Activated T-helper 1 cell treated with anti-CD3 and anti-CD28 coated beads, Interleukin-12 subunit alpha, Interleukin-12 subunit beta, Interleukin-2, Interleukin-4 antibody, amounts not matched to agents 30 ng/mL and 10 ng/mL and 1 ng/mL, durations not matched to agents 14 hours and 24 hours and 36 hours (primary cell): ENCODE measurements around the gene FBXO47. TPM values are rescaled to one million over a fixed set of nuclear protein-coding genes. Genes with fewer than 3 reads are reported as not detected.
"Not testable (repeated sequence)": the region's sequence is repeated elsewhere in the genome, so short reads cannot be mapped to it uniquely, and the experiment has no call there.

Experiments
- DNase-seq: peaks from one replicate; pipeline ENCODE4 v3.0.0; 2021; ENCODE audit warnings: low spot score
- H3K27ac Mint-ChIP-seq: one replicate; pipeline ENCODE4 v1.8.0; 2021; ENCODE audit warnings: mild to moderate bottlenecking, mixed read lengths
- H3K27me3 Mint-ChIP-seq: one replicate; pipeline ENCODE4 v1.8.0; 2022; ENCODE audit warnings: mild to moderate bottlenecking, moderate library complexity, mixed read lengths; ENCODE audit not compliant: insufficient read depth
- H3K36me3 Mint-ChIP-seq: one replicate; pipeline ENCODE4 v1.8.0; 2021; ENCODE audit warnings: low read depth, mixed read lengths
- H3K4me1 Mint-ChIP-seq: one replicate; pipeline ENCODE4 v1.8.0; 2021; ENCODE audit warnings: low read depth, mixed read lengths
- H3K4me3 Mint-ChIP-seq: one replicate; pipeline ENCODE4 v1.8.0; 2021; ENCODE audit warnings: mild to moderate bottlenecking, moderate library complexity, mixed read lengths
- H3K9me3 Mint-ChIP-seq: one replicate; pipeline ENCODE4 v1.8.0; 2021; ENCODE audit warnings: mixed read lengths
- intact Hi-C: fragments of 100-400 bp; cut with micrococcal nuclease; formaldehyde crosslinking; loops from one replicate; pipeline ENCODE4 v1.15.1; 2024
- total RNA-seq: library from RNA; stranded (reverse); gene quantifications from 2 replicates; pipeline ENCODE4 v1.2.3, GENCODE V29; 2022

Gene FBXO47
- total RNA-seq, 1 donor from 2014 or later = 0.08 TPM

GRCh38 chr17:38961413-38961812 lies 5.8 kb downstream of the FBXO47 start:
- no peaks in the 10 kb centered on the region for H3K27me3 Mint-ChIP-seq
- H3K9me3 Mint-ChIP-seq = no peaks in the 10 kb centered on the region
- H3K4me3 Mint-ChIP-seq = no peak overlapping the region
- H3K27ac Mint-ChIP-seq = no peak overlapping the region
- H3K36me3 Mint-ChIP-seq = no peaks in the 10 kb centered on the region
- no peak for DNase-seq
- peaks cover 7% of the 10 kb centered on the region for H3K4me1 Mint-ChIP-seq
- intact Hi-C loops = no loop called here

- Mint-ChIP-seq H3K4me1 (peaks cover 7% of the 10 kb centered on the region), H3K9me3 (no peaks in the 10 kb centered on the region), H3K36me3 (no peaks in the 10 kb centered on the region), H3K27me3 (no peaks in the 10 kb centered on the region), H3K27ac (no peak overlapping the region), H3K4me3 (no peak overlapping the region)
- DNase-seq = no peak
- intact Hi-C loops = no loop called here
Measured at GRCh38 chr17:38960402-38960801, 6.8 kb downstream of the FBXO47 start.

DNA sequence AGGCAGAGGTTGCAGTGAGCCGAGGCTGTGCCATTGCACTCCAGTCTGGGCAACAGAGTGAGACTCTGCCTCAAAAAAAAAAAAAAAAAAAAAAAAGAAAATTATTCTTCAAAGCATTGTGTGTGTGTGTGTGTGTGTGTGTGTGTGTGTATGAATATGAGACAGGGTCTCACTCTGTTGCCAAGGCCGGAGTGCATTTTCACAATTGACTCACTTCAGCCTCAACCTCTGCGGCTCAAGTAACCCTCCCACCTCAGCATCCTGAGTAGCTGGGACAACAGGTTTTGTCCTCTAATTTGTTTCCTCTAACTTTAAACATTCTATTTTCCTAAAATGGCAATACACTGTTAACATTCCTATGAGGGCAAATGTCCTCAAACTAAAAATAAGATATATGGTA lies 7.7 kb downstream of the FBXO47 start:
- Mint-ChIP-seq H3K4me1 (peaks cover 7% of the 10 kb centered on the region), H3K36me3 (no peaks in the 10 kb centered on the region), H3K9me3 (no peaks in the 10 kb centered on the region), H3K4me3 (no peak overlapping the region), H3K27ac (no peak overlapping the region), H3K27me3 (no peaks in the 10 kb centered on the region)
- DNase-seq = no peak
- intact Hi-C loops = no loop called here

- no peaks in the 10 kb centered on the region for H3K9me3 Mint-ChIP-seq
- intact Hi-C loops = no loop called here
- H3K36me3 Mint-ChIP-seq = no peaks in the 10 kb centered on the region
- no peak for DNase-seq
- peaks cover 7% of the 10 kb centered on the region for H3K4me1 Mint-ChIP-seq
- H3K4me3 Mint-ChIP-seq = no peak overlapping the region
- H3K27ac Mint-ChIP-seq = no peak overlapping the region
- H3K27me3 Mint-ChIP-seq = no peaks in the 10 kb centered on the region
Measured at GRCh38 chr17:38958756-38959155, 8.4 kb downstream of the FBXO47 start.

- Mint-ChIP-seq H3K4me1 (peaks cover 7% of the 10 kb centered on the region), H3K9me3 (no peaks in the 10 kb centered on the region), H3K27ac (no peak overlapping the region), H3K27me3 (no peaks in the 10 kb centered on the region), H3K4me3 (no peak overlapping the region), H3K36me3 (no peaks in the 10 kb centered on the region)
- intact Hi-C loops = no loop called here
- no peak for DNase-seq
Measured at GRCh38 chr17:38958326-38958725, 8.9 kb downstream of the FBXO47 start.

DNA sequence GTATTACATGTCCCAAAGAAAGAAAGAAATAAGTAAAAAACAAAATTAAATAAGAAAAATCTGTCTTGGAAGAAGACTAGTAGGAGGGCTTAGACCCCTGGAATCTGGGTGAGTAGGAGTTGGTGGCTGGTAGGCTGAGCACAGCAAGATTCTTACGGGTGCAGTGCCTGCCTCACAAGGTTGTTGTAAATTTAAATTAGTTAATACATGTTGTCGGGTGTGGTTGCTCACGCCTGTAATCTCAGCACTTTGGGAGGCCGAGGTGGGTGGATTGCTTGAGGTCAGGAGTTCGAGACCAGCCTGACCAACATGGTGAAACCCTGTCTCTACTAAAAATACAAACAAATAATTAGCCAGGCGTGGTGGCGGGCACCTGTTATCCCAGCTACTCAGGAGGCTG lies 13.4 kb downstream of the FBXO47 start:
- H3K4me3 Mint-ChIP-seq, DNase-seq, intact Hi-C loops, H3K4me1 Mint-ChIP-seq, H3K36me3 Mint-ChIP-seq, H3K9me3 Mint-ChIP-seq, H3K27ac Mint-ChIP-seq, H3K27me3 Mint-ChIP-seq: not testable (repeated sequence)

GRCh38 chr17:38947189-38947588 lies 20.0 kb downstream of the FBXO47 start:
- H3K27me3 Mint-ChIP-seq = peaks cover 5% of the 10 kb centered on the region
- no peak overlapping the region for H3K4me3 Mint-ChIP-seq
- H3K27ac Mint-ChIP-seq = no peak overlapping the region
- intact Hi-C loops = no loop called here
- peaks cover 6% of the 10 kb centered on the region for H3K4me1 Mint-ChIP-seq
- no peak for DNase-seq
- H3K9me3 Mint-ChIP-seq = no peaks in the 10 kb centered on the region
- H3K36me3 Mint-ChIP-seq = no peaks in the 10 kb centered on the region

DNA sequence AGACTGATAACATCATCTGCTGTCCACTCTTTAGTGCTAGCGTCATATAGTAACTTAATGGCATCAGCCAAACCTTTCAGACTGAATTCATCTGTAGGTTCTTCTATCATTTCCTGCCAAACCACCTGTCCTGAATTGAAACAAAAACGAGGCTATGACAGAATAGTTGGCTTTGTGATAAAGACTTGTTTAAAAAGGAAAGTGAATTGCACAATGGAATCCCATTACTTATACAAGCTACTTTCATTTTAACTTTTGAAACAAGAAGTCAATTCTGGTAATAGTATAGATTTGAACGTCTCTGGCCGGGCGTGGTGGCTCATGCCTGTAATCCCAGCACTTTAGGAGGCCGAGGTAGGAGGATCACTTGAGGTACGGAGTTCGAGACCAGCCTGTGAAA lies 23.6 kb downstream of the FBXO47 start:
- Mint-ChIP-seq H3K36me3 (no peaks in the 10 kb centered on the region), H3K4me3 (no peak overlapping the region), H3K27me3 (peaks cover 3% of the 10 kb centered on the region), H3K9me3 (no peaks in the 10 kb centered on the region), H3K4me1 (peaks cover 6% of the 10 kb centered on the region), H3K27ac (no peak overlapping the region)
- no peak for DNase-seq
- intact Hi-C loops = loop anchor here (5.0 kb wide), 1 partner anchor 71 kb away; the partner anchor contains the start of gene LASP1

DNA sequence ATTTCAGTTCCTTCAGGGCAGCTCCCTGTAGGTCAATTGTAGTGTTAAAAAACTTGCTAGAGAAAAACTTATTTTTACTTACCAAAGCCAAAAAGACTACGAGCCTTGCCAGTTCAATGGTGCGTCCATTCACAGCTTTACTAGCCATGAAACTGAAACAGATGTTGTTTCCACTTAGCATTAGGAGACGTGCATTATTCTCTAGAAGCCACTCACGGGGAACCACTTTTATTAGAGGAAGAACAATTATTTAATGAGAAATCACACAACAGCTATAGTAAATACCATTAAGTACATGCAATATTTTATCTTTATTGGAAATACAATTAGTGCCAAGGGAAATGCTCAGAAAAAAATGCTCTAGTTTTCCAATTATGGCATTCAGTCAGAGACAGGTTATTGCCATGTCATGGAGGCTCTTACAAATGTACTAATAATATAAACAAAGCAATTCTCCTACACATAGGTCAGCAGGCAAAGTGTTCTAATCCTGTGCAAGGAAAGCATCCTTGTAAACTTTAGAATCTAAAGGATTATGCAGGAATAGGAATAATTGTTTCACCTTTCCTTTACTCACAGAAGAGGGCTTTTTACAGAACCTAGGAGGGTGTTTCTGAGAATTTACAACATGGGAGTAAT lies 24.4 kb downstream of the FBXO47 start:
- Mint-ChIP-seq H3K27me3 (peaks cover 3% of the 10 kb centered on the region), H3K4me1 (peaks cover 6% of the 10 kb centered on the region), H3K4me3 (no peak overlapping the region), H3K9me3 (no peaks in the 10 kb centered on the region), H3K27ac (no peak overlapping the region), H3K36me3 (no peaks in the 10 kb centered on the region)
- intact Hi-C loops = loop anchor here (5.0 kb wide), 1 partner anchor 71 kb away; the partner anchor contains the start of gene LASP1
- no peak for DNase-seq

- intact Hi-C loops = loop anchor here (5.0 kb wide), 1 partner anchor 68 kb away; the partner anchor contains the start of gene LASP1
- H3K36me3 Mint-ChIP-seq = no peaks in the 10 kb centered on the region
Measured at GRCh38 chr17:38940404-38940803, 26.8 kb downstream of the FBXO47 start.

GRCh38 chr17:38939987-38940386 lies 27.2 kb downstream of the FBXO47 start:
- Mint-ChIP-seq H3K36me3 (no peaks in the 10 kb centered on the region), H3K4me3 (no peak overlapping the region), H3K4me1 (peaks cover 2% of the 10 kb centered on the region), H3K27ac (no peak overlapping the region), H3K27me3 (peaks cover 17% of the 10 kb centered on the region), H3K9me3 (no peaks in the 10 kb centered on the region)
- DNase-seq = no peak
- intact Hi-C loops = loop anchor here (5.0 kb wide), 1 partner anchor 68 kb away; the partner anchor contains the start of gene LASP1

More at GRCh38 chr17:38940404-38940803, 26.8 kb downstream of the FBXO47 start:
- DNase-seq = no peak
- Mint-ChIP-seq H3K27me3 (peaks cover 17% of the 10 kb centered on the region), H3K9me3 (no peaks in the 10 kb centered on the region), H3K4me1 (peaks cover 6% of the 10 kb centered on the region), H3K27ac (no peak overlapping the region), H3K4me3 (no peak overlapping the region)

DNA sequence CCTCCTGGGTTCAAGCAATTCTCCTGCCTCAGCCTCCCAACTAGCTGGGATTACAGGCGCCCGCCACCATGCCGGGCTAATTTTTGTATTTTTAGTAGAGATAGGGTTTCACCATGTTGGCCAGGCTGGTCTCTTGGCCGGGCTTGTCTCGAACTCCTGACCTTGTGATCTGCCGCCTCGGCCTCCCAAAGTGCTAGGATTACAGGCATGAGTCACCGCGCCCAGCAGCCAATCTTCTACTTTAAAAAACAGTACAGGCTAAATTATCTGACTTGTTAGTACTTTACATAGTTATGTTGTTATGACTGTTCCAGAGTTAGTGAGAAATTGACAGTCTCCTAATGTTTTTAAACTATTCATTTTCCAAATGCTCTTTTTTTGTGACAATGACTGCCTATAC lies 33.2 kb downstream of the FBXO47 start:
- H3K27ac Mint-ChIP-seq, H3K4me1 Mint-ChIP-seq, DNase-seq, H3K9me3 Mint-ChIP-seq, H3K36me3 Mint-ChIP-seq, intact Hi-C loops, H3K4me3 Mint-ChIP-seq: not testable (repeated sequence)
- H3K27me3 Mint-ChIP-seq = peaks cover 23% of the 10 kb centered on the region

DNA sequence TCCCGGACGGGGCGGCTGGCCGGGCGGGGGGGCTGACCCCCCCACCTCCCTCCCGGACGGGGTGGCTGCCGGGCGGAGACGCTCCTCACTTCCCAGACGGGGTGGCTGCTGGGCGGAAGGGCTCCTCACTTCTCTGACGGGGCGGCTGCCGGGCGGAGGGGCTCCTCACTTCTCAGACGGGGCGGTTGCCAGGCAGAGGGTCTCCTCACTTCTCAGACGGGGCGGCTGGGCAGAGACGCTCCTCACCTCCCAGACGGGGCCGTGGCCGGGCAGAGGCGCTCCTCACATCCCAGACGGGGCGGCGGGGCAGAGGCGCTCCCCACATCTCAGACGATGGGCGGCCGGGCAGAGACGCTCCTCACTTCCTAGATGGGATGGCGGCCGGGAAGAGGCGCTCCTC lies 36.4 kb downstream of the FBXO47 start:
- H3K27ac Mint-ChIP-seq, intact Hi-C loops, H3K9me3 Mint-ChIP-seq, DNase-seq, H3K36me3 Mint-ChIP-seq, H3K4me3 Mint-ChIP-seq: not testable (repeated sequence)
- Mint-ChIP-seq H3K4me1 (peaks cover 14% of the 10 kb centered on the region), H3K27me3 (peaks cover 13% of the 10 kb centered on the region)
